Natural killer cell (primary cell): ENCODE measurements around the gene OR4C11. TPM values are rescaled to one million over a fixed set of nuclear protein-coding genes. Genes with fewer than 3 reads are reported as not detected.

Experiments used
- ATAC-seq, 3 donors: fragments of 150-1000 bp in 2 of 3; fragments of 200-7000 bp in 1 of 3; cut with Tn5 transposase; 1 replicate in 1 of 3; 2 replicates in 2 of 3; pipeline ENCODE4 v1.10.0; 2021; ENCODE audit warnings: mild to moderate bottlenecking in 2 of 3, moderate library complexity in 2 of 3
- DNase-seq, 2 donors: peaks; one replicate each; pipeline versions ENCODE4 v3.0.0 to v3.0.0-alpha.2; 2013 to 2021; ENCODE audit warnings: mixed read lengths in 1 of 2
- H3K27ac ChIP-seq: one replicate; pipeline ENCODE4 v1.5.1; 2013; ENCODE audit warnings: mild to moderate bottlenecking, low read length
- H3K27me3 ChIP-seq: one replicate; pipeline ENCODE4 v1.6.1; 2013; ENCODE audit warnings: low read length; ENCODE audit not compliant: control insufficient read depth, insufficient read depth
- H3K36me3 ChIP-seq: one replicate; pipeline ENCODE4 v1.6.1; 2013; ENCODE audit warnings: low read length; ENCODE audit not compliant: control insufficient read depth, insufficient read depth
- H3K4me1 ChIP-seq: one replicate; pipeline ENCODE4 v1.6.1; 2013; ENCODE audit warnings: low read length; ENCODE audit not compliant: control insufficient read depth, insufficient read depth
- H3K4me3 ChIP-seq: one replicate; pipeline ENCODE4 v1.5.1; 2013; ENCODE audit warnings: low read length
- H3K9me3 ChIP-seq: one replicate; pipeline ENCODE4 v1.6.1; 2013; ENCODE audit warnings: low read length; ENCODE audit not compliant: control insufficient read depth, insufficient read depth
- H3K27ac Mint-ChIP-seq, 2 donors: one replicate each; pipeline ENCODE4 v1.8.0; 2022; ENCODE audit warnings: mild to moderate bottlenecking in 2 of 2, mixed read lengths in 2 of 2, moderate library complexity in 1 of 2
- H3K27me3 Mint-ChIP-seq, 2 donors: one replicate each; pipeline ENCODE4 v1.8.0; 2022; ENCODE audit warnings: low read depth in 2 of 2, mixed read lengths in 2 of 2
- H3K36me3 Mint-ChIP-seq: one replicate; pipeline ENCODE4 v1.8.0; 2022; ENCODE audit warnings: mixed read lengths
- H3K4me1 Mint-ChIP-seq, 2 donors: one replicate each; pipeline ENCODE4 v1.8.0; 2022; ENCODE audit warnings: mixed read lengths in 2 of 2
- H3K4me3 Mint-ChIP-seq: one replicate; pipeline ENCODE4 v1.8.0; 2022; ENCODE audit warnings: mild to moderate bottlenecking, moderate library complexity, mixed read lengths
- H3K9me3 Mint-ChIP-seq, 2 donors: one replicate each; pipeline ENCODE4 v1.8.0; 2022; ENCODE audit warnings: mixed read lengths in 2 of 2
- CTCF ChIP-seq: fragments of 200-600 bp; IDR thresholded peaks from one replicate; pipeline ENCODE4 v1.8.0; 2022; ENCODE audit warnings: antibody characterized with exemption
- WGBS: methylation state at CpG from one replicate; pipeline ENCODE4 v1.1.7; 2013; ENCODE audit warnings: missing lambda C conversion rate; ENCODE audit not compliant: insufficient coverage; 5-methylcytosine and 5-hydroxymethylcytosine counted together
- intact Hi-C: fragments of 100-400 bp; cut with micrococcal nuclease; formaldehyde crosslinking; loops from one replicate; pipeline ENCODE4 v1.14.2; 2022
- total RNA-seq, 4 donors: library from RNA; stranded (reverse); fragments of 120-200 nt in 1 of 4; gene quantifications; one replicate each; pipeline versions ENCODE4 v1.2.3 to v1.2.4, GENCODE V29; 2013 to 2022

The OR4C11 gene
- total RNA-seq = not detected
- total RNA-seq (2013) = not detected

- DNase-seq = no peak
- no peak for TF ChIP-seq CTCF
- Mint-ChIP-seq H3K27ac (no peak within 1 kb of the TSS), H3K27me3 (no peaks in the 10 kb centered on the region), H3K9me3 (peaks cover 4 to 22% of the 10 kb centered on the region in 2 donors), H3K4me1 (no peaks in the 10 kb centered on the region), H3K4me3 (no peak within 1 kb of the TSS), H3K36me3 (no peaks in the 10 kb centered on the region)
- no peak for ATAC-seq
- no CpG with 5 or more reads among the region's 2 CpGs for WGBS
- H3K4me3 ChIP-seq = no peak within 1 kb of the TSS
- H3K9me3 ChIP-seq = peaks cover 10% of the 10 kb centered on the region
- no peak within 1 kb of the TSS for H3K27ac ChIP-seq
- intact Hi-C loops = no loop called here
- H3K27me3 ChIP-seq = no peaks in the 10 kb centered on the region
- H3K36me3 ChIP-seq = no peaks in the 10 kb centered on the region
- H3K4me1 ChIP-seq = no peaks in the 10 kb centered on the region
Observed at GRCh38 chr11:55607545-55607944, at the start of gene OR4C11. TSS of gene OR4C11 (minus strand) at chr11:55607645. CDS start at chr11:55604373, 3,272 bp downstream.

- Histone ChIP-seq H3K4me1 (no peaks in the 10 kb centered on the region), H3K27ac (no peak overlapping the region), H3K9me3 (no peaks in the 10 kb centered on the region), H3K4me3 (no peak overlapping the region), H3K36me3 (no peaks in the 10 kb centered on the region), H3K27me3 (no peaks in the 10 kb centered on the region)
- no peak overlapping the region for H3K4me3 Mint-ChIP-seq
- no peak for TF ChIP-seq CTCF
- DNase-seq (no peak), ATAC-seq (no peak)
- H3K4me1 Mint-ChIP-seq = no peaks in the 10 kb centered on the region
- no peaks in the 10 kb centered on the region for H3K36me3 Mint-ChIP-seq
- intact Hi-C loops = no loop called here
- no peaks in the 10 kb centered on the region for H3K27me3 Mint-ChIP-seq
- peaks cover 5 to 20% of the 10 kb centered on the region in 2 donors for H3K9me3 Mint-ChIP-seq
- H3K27ac Mint-ChIP-seq = no peak overlapping the region
Observed at GRCh38 chr11:55655096-55655495, 47.7 kb upstream of the OR4C11 start.

- H3K9me3 ChIP-seq = no peaks in the 10 kb centered on the region
- intact Hi-C loops = no loop called here
- no peak for ATAC-seq
- WGBS = 87% methylated on average over 1 of the region's 1 CpG
- DNase-seq = no peak
- Mint-ChIP-seq H3K27ac (no peak overlapping the region), H3K4me3 (no peak overlapping the region), H3K36me3 (no peaks in the 10 kb centered on the region), H3K4me1 (no peaks in the 10 kb centered on the region), H3K9me3 (peaks cover under 1 to 16% of the 10 kb centered on the region in 2 donors), H3K27me3 (no peaks in the 10 kb centered on the region)
- no peaks in the 10 kb centered on the region for H3K36me3 ChIP-seq
- H3K4me3 ChIP-seq = no peak overlapping the region
- H3K27me3 ChIP-seq = no peaks in the 10 kb centered on the region
- no peak for TF ChIP-seq CTCF
- H3K4me1 ChIP-seq = no peaks in the 10 kb centered on the region
- no peak overlapping the region for H3K27ac ChIP-seq
Observed at GRCh38 chr11:55652560-55652959, 45.1 kb upstream of the OR4C11 start.

DNA sequence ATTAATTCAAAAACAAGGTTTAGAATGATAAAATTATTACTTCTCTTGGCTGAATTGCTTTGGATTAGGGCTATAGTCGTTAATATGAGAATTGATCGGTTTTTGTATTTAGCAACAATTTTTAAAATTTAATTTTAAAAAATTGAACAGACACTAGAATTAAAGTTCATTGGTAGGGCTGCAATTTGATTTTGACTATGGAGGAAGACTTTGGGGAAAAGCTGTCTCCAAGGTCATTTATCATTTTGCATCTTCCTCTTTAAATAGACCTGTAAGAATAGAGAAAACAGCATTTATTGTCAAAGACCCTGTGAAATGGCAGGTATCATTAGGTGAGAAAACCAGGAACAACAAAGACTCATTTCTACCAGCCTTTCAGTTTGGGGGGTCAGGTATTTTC, 40.6 kb upstream of the OR4C11 start, which contains the start of gene OR4S2:
TSS of gene OR4S2 (plus strand) at position 301 of the 400 bp plus-strand sequence. CDS start 2,577 bp downstream, outside the sequence.
- Mint-ChIP-seq H3K4me3 (no peak within 1 kb of the TSS), H3K27me3 (no peaks in the 10 kb centered on the region), H3K9me3 (peaks cover 2 to 27% of the 10 kb centered on the region in 2 donors), H3K27ac (no peak within 1 kb of the TSS), H3K36me3 (no peaks in the 10 kb centered on the region), H3K4me1 (no peaks in the 10 kb centered on the region)
- ATAC-seq (no peak), DNase-seq (no peak)
- H3K36me3 ChIP-seq = no peaks in the 10 kb centered on the region
- no peak within 1 kb of the TSS for H3K4me3 ChIP-seq
- WGBS = no CpG with 5 or more reads among the region's 2 CpGs
- no peak within 1 kb of the TSS for H3K27ac ChIP-seq
- H3K9me3 ChIP-seq = no peaks in the 10 kb centered on the region
- intact Hi-C loops = no loop called here
- no peaks in the 10 kb centered on the region for H3K27me3 ChIP-seq
- TF ChIP-seq CTCF = no peak
- H3K4me1 ChIP-seq = no peaks in the 10 kb centered on the region
